Endothelial cell of hepatic sinusoid (primary cell): ENCODE results near the gene GNG3.
"Not testable (repeated sequence)": the region's sequence is repeated elsewhere in the genome, so short reads cannot be mapped to it uniquely, and the experiment has no call there.

ENCODE experiments used
- in situ Hi-C: cut with HindIII; loops from 2 replicates; pipeline ENCODE4 v1.10.0; 2017; ENCODE audit warnings: low sequenced_read_pairs

GNG3 gene

DNA sequence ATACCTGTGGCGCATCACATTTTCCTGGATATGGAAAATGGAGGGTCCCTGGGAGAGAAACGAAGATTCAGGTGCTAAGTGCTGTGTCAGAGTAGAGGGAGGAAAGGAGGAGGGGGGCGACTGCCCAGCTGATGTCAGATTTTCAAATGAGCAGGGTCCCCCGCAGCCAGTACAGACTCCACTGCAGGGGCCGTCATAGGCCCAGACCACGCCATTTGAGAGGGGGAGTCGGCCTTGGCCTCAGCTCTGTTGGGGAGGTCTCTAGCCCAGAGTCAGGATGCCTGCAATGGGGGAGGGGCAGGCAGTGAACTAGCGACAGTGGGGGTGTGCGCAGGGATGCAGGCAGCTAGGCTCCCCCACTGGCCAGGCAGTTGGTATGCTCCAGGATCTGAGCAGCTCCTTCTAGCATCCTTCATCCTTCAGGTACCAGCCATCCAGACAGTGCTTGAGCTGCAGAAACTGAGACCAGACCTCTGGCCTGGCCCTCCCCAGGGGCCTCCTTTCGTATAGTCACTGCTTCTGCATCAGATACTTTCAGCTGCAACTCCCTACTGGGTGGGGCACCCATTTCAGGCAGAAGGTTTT, at the start of gene GNG3, which contains the start of gene BSCL2:
Gene GNG3 (plus strand): TSS at position 400 of the 585 bp plus-strand sequence. CDS start 620 bp downstream, outside the sequence.
Gene BSCL2 (minus strand): TSS at position 148 of the 585 bp plus-strand sequence. CDS start 229 bp downstream, outside the sequence.
- in situ Hi-C loops = no loop called here

DNA sequence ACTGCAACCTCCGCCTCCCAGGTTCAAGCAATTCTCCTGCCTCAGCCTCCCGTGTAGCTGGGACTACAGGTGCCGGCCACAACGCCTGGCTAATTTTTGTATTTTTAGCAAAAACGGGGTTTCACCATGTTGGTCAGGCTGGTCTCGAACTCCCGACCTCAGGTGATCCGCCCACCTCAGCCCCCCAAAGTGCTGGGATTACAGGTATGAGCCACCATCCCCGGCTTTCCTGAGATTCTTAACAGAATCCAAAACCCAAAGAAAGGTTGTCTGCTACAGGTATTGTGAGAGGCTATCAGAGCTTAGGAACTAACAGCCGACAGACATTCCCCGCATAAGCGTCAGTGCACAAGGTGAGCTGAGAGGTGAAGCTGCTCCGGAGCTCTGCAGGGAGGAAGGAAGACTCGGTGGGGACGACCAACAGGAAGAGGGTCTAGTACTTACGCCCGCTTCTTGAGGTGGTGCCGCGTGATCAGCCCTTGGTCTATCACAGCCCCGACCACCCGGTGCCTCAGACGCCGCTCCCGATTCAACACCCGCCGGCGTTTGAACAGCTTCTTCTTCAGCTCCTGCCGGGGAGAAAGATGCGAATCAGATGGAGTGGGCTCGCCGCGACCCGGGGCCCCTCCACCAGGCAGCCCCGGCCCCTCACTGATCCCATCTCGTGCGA, 42.9 kb upstream of the GNG3 start:
- in situ Hi-C loops = no loop called here

DNA sequence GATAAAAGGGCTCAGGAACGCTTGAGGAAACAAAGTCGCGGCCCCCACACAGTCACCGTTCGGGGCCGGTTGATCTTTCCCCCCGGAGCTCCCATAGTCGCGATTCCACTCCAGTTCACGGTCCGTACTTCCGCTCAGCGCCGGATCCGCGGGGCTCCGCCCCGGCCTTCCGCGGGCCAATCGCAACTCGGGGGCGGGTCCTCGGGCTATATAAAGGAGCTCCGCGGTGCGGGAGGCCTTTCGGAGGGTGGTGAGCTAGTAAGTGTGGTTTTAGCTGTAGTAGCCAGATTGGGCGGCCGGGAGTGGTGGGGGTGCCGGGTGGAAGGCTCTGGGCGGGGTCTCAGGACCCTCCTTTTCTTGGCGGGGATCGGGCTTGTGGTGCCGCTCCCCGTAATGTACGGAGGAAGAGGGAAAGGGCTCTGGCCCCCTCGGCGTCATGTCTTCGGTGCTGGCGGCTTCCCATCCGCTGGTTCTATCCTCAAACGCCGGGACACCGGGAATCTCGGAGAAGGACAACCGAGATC, 42.3 kb upstream of the GNG3 start, which contains the start of the genes C11orf98 and CSKMT:
Gene C11orf98 (minus strand): TSS at position 136 of the 524 bp plus-strand sequence. CDS start 41 bp downstream, at position 95.
Gene CSKMT (plus strand): TSS at position 238 of the 524 bp plus-strand sequence. CDS start 568 bp downstream, outside the sequence.
- in situ Hi-C loops = no loop called here

DNA sequence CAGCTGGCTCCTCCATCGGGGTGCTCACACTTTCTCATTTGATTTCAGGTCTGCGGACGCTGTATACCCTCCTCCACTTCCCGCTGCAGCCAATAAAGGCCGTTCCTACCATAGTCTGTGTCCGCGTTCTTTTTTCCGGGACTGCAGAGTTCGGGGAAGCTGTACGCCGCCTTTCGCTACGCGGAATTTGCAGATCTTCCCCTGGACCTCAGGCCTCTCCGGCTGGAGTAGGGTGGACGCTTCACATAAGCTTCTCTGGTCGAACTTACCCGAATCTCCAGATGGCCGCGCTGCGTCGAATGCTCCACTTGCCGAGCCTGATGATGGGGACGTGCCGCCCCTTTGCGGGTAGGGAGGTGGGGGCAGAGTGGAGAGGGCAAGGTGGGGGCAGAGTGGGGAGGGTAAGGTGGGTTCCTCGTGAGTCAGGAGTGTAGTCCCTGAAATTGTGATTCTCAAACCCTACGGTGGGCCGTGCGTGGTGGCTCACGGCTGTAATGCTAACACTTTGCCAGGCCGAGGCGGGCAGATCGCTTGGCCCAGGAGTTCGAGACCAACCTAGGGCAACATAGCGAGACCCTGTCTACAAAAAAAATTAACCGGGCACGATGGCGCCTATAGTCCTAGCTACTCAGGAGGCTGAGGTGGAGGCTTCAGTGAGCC, 41.7 kb upstream of the GNG3 start:
- in situ Hi-C loops = no loop called here

DNA sequence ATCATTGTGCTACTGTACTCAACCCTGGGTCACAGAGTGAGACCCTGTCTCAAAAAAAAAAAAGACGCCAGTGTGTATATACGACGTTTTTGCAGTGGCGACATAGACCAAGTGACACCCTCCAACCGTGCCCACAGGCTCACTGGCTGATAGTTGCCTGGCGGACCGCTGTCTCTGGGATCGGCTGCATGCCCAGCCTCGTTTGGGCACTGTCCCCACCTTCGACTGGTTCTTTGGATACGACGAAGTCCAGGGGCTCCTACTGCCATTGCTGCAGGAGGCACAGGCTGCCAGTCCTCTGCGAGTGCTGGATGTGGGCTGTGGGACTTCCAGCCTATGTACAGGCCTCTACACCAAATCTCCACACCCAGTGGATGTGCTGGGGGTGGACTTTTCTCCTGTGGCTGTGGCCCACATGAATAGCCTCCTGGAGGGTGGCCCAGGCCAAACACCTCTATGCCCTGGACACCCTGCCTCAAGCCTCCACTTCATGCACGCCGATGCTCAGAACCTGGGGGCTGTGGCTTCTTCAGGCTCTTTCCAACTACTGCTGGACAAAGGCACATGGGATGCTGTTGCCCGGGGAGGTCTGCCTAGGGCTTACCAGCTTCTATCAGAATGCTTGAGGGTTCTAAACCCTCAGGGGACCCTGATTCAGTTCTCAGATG, 41.1 kb upstream of the GNG3 start:
- in situ Hi-C loops = no loop called here

DNA sequence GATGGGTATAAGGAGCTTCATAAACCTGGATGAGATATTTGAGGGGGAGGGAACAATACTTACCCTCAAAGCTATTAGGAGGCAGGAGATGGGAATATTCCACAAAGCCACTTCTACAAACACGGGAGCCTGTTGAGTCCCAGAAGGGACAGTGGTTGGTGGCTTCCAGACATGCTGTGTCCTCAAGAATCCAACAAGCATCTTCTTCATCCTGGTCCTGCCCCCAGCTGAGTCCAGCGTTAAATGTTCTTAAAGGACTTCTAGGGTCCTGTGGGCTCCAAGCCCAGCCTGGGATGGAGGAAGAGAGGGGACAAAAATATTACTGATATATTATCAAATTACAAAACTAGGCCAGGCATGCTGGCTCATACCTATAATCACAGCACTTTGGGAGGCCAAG, 40.0 kb upstream of the GNG3 start:
- in situ Hi-C loops = no loop called here

DNA sequence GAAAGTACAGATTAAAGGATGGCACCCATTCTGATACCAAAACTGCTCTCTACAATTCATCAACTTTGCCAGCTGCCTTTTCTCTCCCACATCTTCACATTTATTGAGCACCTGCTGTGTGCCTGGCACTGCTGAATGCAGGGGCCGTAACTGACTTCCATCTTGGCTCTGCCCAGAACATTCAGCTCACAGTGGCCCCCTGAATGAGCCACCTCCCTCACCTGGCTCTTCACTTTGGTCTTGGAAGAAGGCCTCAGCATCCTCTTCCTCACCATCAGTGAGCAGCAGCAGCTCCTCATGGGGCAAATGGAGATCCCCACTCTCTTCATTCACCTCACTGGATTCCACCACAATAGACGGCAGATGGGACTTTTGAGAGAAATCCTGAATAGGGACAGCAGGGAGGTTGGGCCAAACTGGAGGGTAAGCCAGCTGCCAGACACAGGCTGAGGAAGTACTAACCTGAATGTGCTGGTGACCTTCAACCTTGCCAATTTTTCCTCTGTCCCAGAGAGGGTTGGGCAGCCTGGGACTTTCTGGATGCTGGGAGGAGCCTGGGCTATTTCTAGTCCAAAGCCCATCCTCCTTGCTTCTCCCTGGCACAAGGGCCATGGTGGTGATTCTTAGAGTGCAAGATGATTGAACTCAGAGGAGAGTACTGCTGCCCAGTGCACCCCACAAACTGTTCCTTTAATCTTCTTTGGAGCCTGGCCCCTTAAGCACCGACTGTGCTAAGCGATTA, 37.9 kb upstream of the GNG3 start:
- in situ Hi-C loops = loop anchor here (5.0 kb wide), 1 partner anchor 103 kb away; the partner anchor contains the start of gene TAF6L

DNA sequence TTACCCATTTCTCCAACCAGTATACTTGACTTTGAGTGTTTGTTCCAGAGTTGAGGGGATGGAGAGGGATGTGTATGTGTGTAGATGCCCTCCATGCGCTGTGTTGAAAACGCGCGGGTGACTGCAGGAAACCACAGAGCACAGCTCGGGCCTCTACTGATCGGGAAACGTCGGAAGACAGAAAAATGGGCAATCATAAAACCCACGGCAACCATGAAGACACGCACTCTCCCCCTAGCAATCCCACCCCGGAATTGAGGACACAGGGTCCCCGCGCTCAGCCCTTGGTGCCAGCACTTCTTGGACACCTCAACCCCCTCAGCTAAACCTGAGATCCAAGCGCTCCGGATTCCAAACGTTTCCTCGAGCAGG, 36.3 kb upstream of the GNG3 start:
- in situ Hi-C loops = loop anchor here (5.0 kb wide), 1 partner anchor 101 kb away; the partner anchor contains the start of gene TAF6L

DNA sequence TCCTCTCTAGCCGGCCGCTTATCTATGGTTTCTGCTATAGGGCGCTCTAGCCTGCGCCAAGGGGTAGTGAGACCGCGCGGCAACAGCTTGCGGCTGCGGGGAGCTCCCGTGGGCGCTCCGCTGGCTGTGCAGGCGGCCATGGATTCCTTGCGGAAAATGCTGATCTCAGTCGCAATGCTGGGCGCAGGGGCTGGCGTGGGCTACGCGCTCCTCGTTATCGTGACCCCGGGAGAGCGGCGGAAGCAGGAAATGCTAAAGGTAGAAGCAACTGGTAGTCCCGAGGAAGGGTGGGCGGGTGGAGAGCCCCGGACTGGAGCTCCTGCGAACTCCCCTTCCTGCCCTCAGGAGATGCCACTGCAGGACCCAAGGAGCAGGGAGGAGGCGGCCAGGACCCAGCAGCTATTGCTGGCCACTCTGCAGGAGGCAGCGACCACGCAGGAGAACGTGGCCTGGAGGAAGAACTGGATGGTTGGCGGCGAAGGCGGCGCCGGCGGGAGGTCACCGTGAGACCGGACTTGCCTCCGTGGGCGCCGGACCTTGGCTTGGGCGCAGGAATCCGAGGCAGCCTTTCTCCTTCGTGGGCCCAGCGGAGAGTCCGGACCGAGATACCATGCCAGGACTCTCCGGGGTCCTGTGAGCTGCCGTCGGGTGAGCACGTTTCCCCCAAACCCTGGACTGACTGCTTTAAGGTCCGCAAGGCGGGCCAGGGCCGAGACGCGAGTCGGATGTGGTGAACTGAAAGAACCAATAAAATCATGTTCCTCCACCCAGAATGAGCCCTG, 35.7 kb upstream of the GNG3 start, which contains the start of the genes LBHD1 and UQCC3:
Gene LBHD1 (minus strand): TSS at position 660 of the 782 bp plus-strand sequence. CDS start 2,236 bp downstream, outside the sequence.
Gene UQCC3 (plus strand): TSS at position 66 of the 782 bp plus-strand sequence. CDS start 73 bp downstream, at position 139.
- in situ Hi-C loops = loop anchor here (5.0 kb wide), 1 partner anchor 101 kb away; the partner anchor contains the start of gene TAF6L

DNA sequence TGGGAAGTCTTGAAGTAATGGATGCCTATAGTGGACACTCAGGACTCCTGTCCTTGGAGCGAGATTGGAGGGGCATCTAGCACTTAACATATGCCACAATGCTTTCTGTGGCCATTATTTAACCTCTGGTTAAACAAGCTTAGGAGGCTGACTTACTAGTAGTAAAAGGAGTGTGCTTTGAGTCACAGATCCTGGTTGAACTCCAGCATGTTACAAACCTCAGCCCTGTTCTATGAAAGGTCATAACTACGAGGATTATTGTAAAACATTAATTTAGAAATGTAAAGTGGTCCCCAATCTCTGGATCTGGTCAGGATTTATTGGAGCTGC, 34.3 kb upstream of the GNG3 start:
- in situ Hi-C loops = loop anchor here (5.0 kb wide), 1 partner anchor 99 kb away; the partner anchor contains the start of gene TAF6L

DNA sequence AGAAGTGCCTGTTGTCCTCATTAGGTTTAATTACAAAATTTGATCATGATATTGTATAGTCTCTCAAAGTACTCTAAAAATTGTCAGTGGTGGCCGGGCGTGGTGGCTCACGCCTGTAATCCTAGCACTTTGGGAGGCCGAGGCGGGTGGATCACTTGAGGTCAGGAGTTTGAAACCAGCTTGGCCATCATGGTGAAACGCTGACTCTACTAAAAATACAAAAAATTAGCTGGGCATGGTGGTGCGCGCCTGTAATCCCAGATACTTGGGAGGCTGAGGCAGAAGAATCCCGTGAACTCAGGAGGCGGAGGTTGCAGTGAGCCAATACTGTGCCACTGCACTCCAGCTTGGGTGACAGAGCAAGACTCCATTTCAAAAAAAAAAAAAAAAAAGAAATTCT, 32.1 kb upstream of the GNG3 start:
- in situ Hi-C loops = not testable (repeated sequence)

DNA sequence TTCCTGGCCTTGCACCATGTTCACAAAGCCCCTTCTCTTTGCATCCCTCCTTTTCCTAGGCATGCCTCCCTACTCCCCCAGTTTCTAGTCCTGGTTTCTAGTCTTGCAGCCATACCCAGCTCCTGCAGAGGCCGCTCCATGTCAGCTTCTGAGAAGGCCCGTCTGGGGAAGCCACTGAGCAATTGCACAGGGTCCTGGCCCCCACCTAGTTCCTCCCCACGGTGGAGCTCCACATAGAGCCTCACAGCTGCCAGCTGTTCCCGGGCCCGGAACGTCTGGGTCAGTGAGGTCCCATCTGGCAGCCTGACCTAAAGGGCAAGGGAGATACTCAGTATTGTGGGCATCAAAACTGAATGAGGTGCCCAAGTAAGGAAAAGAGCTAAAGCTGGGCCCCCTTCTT, 30.8 kb upstream of the GNG3 start:
- in situ Hi-C loops = no loop called here

DNA sequence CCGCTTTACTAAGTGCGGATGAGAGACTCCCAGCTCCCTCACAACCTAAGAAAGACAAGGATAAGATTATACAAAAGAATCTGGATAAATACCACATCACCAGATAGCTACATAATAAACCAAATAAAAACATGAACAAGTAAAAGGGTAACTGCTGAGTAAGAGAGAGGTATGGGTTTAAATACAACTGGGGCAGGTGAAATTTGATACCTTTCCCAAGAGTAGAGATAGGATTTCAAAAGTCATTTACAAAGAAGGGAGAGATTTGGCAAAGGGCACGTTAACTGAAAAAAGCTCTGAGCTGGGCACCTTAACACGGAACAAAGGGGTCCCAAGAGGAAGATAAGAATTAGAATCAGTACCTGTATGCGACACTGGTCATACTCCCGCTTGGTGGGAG, 30.3 kb upstream of the GNG3 start:
- in situ Hi-C loops = no loop called here

DNA sequence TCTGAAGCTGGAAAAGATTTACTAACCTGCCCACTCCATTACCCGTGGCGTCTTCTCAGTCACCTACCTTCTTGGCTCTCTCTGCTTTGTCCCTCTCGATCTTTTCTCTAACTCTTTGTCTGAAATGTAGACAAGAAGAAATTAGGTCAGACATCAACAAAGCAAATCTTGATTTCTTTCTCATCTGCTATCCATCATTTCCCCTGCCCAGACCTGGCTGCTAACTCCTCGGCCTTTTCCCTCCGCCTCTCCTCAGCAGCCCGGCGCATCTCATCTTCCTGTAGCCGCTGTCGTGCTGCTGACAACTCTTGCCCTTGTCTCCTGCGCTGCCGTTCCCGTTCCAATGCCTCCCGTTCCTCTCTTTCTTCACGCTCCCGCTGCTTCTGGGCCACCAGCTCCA, 29.8 kb upstream of the GNG3 start:
- in situ Hi-C loops = no loop called here

DNA sequence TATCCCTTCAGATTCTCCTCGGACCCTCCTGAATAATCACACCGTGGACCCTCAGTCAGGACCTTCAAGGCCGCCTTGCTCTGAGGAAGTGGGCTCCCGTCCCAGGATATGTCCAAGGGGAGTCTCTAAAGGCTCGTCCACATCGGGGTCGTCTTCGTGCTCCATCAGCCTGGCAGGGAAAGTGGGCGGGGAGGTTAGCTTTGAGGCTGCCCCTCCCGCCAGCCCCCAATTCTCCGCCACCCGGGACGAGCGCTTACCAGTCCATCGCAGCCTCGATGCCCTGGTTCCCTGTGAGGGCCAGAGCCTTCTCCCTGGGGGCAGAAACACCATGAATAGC, 29.1 kb upstream of the GNG3 start:
- in situ Hi-C loops = no loop called here

DNA sequence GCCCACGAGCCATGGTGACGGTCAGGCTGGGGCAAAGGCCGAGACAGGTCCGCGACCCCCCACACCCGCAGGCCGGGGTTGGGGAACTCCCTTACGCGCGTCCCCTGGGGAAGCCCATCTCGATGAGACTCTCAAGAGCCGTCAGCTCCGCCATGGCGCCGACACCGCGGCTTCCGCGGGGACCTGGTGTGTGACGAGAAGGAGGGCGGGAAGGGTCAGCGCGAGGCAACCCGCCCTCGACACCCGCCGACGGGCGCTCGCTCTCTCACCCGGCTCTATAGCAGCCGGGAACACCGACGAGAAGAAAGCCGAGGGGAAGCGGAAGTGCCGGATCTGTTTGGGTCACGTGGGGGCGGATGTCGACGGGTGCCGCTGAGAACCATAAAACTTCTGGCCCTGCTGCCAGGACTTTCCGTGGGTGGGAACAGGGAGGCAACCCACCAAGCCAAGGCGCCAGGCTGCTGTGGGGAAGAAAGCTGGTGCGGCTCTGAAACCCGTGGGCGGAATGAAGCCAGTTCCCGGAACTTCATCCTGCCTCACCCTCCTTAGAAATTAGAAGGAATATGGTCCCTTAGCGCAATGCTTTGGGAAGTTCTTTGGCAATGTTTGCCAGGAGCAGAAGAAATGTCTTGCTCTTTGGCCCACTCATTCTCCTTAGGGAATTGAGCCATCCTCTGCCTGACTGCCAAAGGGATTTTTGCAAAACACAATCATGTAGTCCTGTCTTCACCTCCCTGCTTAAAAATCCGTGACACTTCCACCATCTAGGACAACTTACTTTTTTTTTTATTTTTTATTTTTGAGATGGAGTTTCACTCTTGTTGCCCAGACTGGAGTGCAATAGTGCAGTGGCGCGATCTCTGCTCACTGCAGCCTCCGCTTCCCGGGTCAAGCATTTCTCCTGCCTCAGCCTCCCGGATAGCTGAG, 28.4 kb upstream of the GNG3 start, which contains the start of gene UBXN1:
Gene UBXN1 (minus strand): TSS at position 304 of the 927 bp plus-strand sequence. CDS start 150 bp downstream, at position 154.
- in situ Hi-C loops = no loop called here

DNA sequence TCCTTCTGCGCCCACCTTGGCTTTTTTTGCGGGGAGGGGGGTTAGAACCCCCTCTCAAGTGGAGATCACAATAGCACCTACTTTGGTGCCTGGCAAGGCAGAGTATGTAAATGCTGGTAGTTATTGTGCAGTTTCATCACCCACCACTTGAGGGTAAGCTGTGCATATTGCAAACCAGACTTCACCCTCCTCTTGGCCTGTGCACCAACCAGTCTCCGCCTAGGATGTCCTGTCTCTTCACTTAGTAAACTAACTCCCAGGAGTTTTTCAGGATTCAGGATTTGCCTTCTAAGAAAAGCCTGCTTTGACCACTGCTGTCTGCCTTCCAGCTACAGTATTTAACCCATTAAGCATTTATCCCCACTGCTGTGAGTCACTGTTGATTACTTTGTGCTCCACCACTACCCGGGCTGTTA, 26.6 kb upstream of the GNG3 start:
- in situ Hi-C loops = no loop called here

DNA sequence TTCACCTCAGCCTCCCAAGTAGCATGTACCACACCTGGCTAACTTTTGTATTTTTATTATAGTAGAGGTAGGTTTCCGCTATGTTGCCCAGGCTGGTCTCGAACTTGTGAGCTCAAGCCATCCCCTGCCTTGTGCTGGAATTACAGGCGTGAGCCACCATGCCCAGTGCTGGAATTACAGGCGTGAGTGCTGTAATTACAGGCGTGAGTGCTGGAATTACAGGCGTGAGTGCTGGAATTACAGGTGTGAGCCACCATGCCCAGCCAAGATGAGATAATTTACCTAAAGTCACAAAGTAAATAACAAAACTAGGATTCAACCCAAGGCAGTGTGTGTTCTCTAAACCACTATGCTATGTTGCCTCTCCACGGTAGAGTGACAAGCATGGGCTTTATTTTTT, 25.0 kb upstream of the GNG3 start:
- in situ Hi-C loops = no loop called here
